HG02981 (cell line): ENCODE measurements around the gene MTAP.

Source experiments
- ATAC-seq: cut with Tn5 transposase; IDR thresholded peaks from one replicate; pipeline ENCODE4 v1.9.1; 2021; ENCODE audit warnings: mild to moderate bottlenecking, moderate library complexity; ENCODE audit not compliant: unreplicated experiment

MTAP gene

GRCh38 chr9:21968331-21969010 lies 166.0 kb downstream of the MTAP start:
- no peak for ATAC-seq

- ATAC-seq, result no peak
Observed at GRCh38 chr9:21969011-21969940, 166.8 kb downstream of the MTAP start.

GRCh38 chr9:21969951-21970799 lies 167.7 kb downstream of the MTAP start:
- ATAC-seq, result no peak

- no peak for ATAC-seq
Observed at GRCh38 chr9:21970800-21971640, 168.6 kb downstream of the MTAP start.

- ATAC-seq, result no peak
Observed at GRCh38 chr9:21972361-21972760, 169.9 kb downstream of the MTAP start.

GRCh38 chr9:21974343-21974721 lies 171.9 kb downstream of the MTAP start:
- no peak for ATAC-seq

- ATAC-seq, result peak; percentile 64
Observed at GRCh38 chr9:21974722-21975409, 172.4 kb downstream of the MTAP start.

GRCh38 chr9:21976334-21976875 lies 174.0 kb downstream of the MTAP start:
- ATAC-seq, result no peak

GRCh38 chr9:21982391-21982790 lies 180.0 kb downstream of the MTAP start:
- no peak for ATAC-seq

GRCh38 chr9:21982861-21983560 lies 180.6 kb downstream of the MTAP start:
- ATAC-seq, result no peak

GRCh38 chr9:21983561-21983935 lies 181.1 kb downstream of the MTAP start:
- no peak for ATAC-seq

GRCh38 chr9:21984101-21984500 lies 181.7 kb downstream of the MTAP start:
- ATAC-seq, result no peak

GRCh38 chr9:21985964-21986667 lies 183.7 kb downstream of the MTAP start:
- ATAC-seq, result peak; percentile 71
